Loucy (cell line): ENCODE measurements around the gene ALG8.

Experiments used
- H2AFZ ChIP-seq: fragments of 200-600 bp; sonication (generic); 2 replicates; pipeline ENCODE4 v1.6.0; 2016; ENCODE audit warnings: antibody characterized with exemption, mild to moderate bottlenecking, low read length, moderate library complexity
- H3F3A ChIP-seq: fragments of 200-600 bp; 2 replicates; pipeline ENCODE4 v1.6.0; 2016; ENCODE audit warnings: antibody characterized with exemption, low read depth, mild to moderate bottlenecking
- H3K27me3 ChIP-seq: fragments of 200-600 bp; sonication (generic); 2 replicates; pipeline ENCODE4 v1.6.1; 2014; ENCODE audit warnings: low read length, mild to moderate bottlenecking; ENCODE audit not compliant: insufficient read depth, poor library complexity, severe bottlenecking
- H3K36me3 ChIP-seq: fragments of 200-600 bp; sonication (generic); 2 replicates; pipeline ENCODE4 v1.6.1; 2016; ENCODE audit warnings: low read length; ENCODE audit not compliant: insufficient read depth
- H3K4me1 ChIP-seq: fragments of 200-600 bp; sonication (generic); 2 replicates; pipeline ENCODE4 v1.5.1; 2014; ENCODE audit warnings: low read length, mild to moderate bottlenecking; ENCODE audit not compliant: insufficient read depth, poor library complexity, severe bottlenecking
- H3K4me2 ChIP-seq: fragments of 200-600 bp; sonication (generic); 2 replicates; pipeline ENCODE4 v1.6.0; 2014; ENCODE audit warnings: antibody characterized with exemption, low read length, low read depth, mild to moderate bottlenecking; ENCODE audit not compliant: poor library complexity, severe bottlenecking
- H3K4me3 ChIP-seq: fragments of 200-600 bp; sonication (generic); 2 replicates; pipeline ENCODE4 v1.5.1; 2014; ENCODE audit warnings: low read length, mild to moderate bottlenecking, mixed read lengths; ENCODE audit not compliant: poor library complexity, severe bottlenecking
- H3K79me2 ChIP-seq: fragments of 200-600 bp; sonication (generic); 2 replicates; pipeline ENCODE4 v1.6.1; 2014; ENCODE audit warnings: low read length; ENCODE audit not compliant: insufficient read depth
- H3K9ac ChIP-seq: fragments of 200-600 bp; sonication (generic); 2 replicates; pipeline ENCODE4 v1.6.0; 2014; ENCODE audit warnings: mild to moderate bottlenecking, low read depth, low read length, moderate library complexity; ENCODE audit not compliant: poor library complexity, severe bottlenecking
- H3K9me2 ChIP-seq: fragments of 200-600 bp; sonication (generic); replicated peaks from 2 replicates; pipeline ENCODE4 v1.6.1; 2016; ENCODE audit warnings: low read depth, low read length, mixed read lengths
- H3K9me3 ChIP-seq: fragments of 200-600 bp; sonication (generic); 2 replicates; pipeline ENCODE4 v1.6.1; 2014; ENCODE audit warnings: mild to moderate bottlenecking, antibody characterized with exemption, low read length, low read depth; ENCODE audit not compliant: insufficient read depth
- H4K20me1 ChIP-seq: fragments of 200-600 bp; sonication (generic); 2 replicates; pipeline ENCODE4 v1.6.0; 2014; ENCODE audit warnings: antibody characterized with exemption, low read length, mild to moderate bottlenecking; ENCODE audit not compliant: insufficient read depth, poor library complexity, severe bottlenecking
- EZH2phosphoT487 ChIP-seq: fragments of 200-600 bp; IDR thresholded peaks from 2 replicates; pipeline ENCODE4 v1.6.1; 2018; ENCODE audit warnings: antibody characterized with exemption, mild to moderate bottlenecking, moderate library complexity, borderline replicate concordance
- TF ChIP-seq, protein P1 (sequence below): fragments of 200-600 bp; sonication (generic); conservative IDR thresholded peaks from 2 replicates; pipeline ENCODE4 v1.5.1; 2014; ENCODE audit warnings: mild to moderate bottlenecking, antibody characterized with exemption, low read length

ALG8 gene

DNA sequence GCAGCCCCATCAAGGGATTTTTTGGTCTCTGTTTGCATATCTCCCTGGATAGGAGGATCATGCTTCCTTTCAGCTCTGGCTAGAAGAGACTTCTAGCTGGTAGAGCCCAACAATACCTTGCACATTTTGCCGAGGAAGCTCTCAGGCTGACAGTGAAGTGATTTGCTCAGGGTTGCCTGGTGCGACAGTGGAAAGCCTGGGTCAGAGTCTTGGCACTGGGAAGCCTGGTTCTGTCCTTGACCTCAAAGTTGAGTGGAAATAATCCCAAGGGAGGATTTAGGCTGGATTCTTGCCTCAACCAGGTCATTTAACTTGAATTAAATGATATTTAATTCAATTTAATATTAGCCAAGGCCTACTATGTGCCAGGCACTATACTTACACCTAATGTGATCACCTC lies 24.4 kb upstream of the ALG8 start:
- no peak overlapping the region for H2AFZ ChIP-seq

DNA sequence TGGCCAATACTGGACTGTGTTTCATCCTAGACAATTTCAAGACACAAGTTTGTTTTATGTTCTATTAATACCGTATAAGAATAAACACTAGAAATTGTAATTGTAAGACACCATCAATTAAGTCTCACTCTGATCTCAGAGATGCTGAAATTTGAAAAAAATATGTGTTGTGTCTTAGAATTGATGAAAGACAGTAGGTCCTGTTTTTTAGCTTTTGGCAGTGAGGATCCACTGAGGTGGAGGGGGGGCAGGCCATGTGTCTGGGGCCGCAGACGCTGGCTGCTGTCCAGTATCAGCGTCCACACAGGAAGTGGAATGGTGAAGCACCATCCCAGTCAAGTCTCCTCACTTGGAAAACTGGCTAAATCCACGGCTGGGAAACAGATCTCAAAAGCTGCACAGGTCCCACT lies 22.5 kb upstream of the ALG8 start:
- Histone ChIP-seq H2AFZ (no peak overlapping the region), H3K79me2 (no peaks in the 10 kb centered on the region), H3K4me1 (no peaks in the 10 kb centered on the region), H4K20me1 (no peaks in the 10 kb centered on the region), H3F3A (no peaks in the 10 kb centered on the region), H3K27me3 (no peaks in the 10 kb centered on the region), H3K4me3 (no peak overlapping the region), H3K9me2 (no peaks in the 10 kb centered on the region), H3K9ac (no peak overlapping the region), H3K36me3 (no peaks in the 10 kb centered on the region), H3K9me3 (no peaks in the 10 kb centered on the region), H3K4me2 (no peak overlapping the region)
- TF ChIP-seq EZH2phosphoT487, result no peak

More for the DNA sequence above, 24.4 kb upstream of the ALG8 start:
- H3K4me2 ChIP-seq, result no peak overlapping the region
- H3K79me2 ChIP-seq, result no peaks in the 10 kb centered on the region
- H3K4me3 ChIP-seq, result no peak overlapping the region
- H3K27me3 ChIP-seq, result no peaks in the 10 kb centered on the region
- no peaks in the 10 kb centered on the region for H3F3A ChIP-seq
- H3K9me3 ChIP-seq, result no peaks in the 10 kb centered on the region
- H4K20me1 ChIP-seq, result no peaks in the 10 kb centered on the region
- TF ChIP-seq, protein P1, sequence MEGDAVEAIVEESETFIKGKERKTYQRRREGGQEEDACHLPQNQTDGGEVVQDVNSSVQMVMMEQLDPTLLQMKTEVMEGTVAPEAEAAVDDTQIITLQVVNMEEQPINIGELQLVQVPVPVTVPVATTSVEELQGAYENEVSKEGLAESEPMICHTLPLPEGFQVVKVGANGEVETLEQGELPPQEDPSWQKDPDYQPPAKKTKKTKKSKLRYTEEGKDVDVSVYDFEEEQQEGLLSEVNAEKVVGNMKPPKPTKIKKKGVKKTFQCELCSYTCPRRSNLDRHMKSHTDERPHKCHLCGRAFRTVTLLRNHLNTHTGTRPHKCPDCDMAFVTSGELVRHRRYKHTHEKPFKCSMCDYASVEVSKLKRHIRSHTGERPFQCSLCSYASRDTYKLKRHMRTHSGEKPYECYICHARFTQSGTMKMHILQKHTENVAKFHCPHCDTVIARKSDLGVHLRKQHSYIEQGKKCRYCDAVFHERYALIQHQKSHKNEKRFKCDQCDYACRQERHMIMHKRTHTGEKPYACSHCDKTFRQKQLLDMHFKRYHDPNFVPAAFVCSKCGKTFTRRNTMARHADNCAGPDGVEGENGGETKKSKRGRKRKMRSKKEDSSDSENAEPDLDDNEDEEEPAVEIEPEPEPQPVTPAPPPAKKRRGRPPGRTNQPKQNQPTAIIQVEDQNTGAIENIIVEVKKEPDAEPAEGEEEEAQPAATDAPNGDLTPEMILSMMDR, result no peak
- TF ChIP-seq EZH2phosphoT487, result no peak
- H3K4me1 ChIP-seq, result no peaks in the 10 kb centered on the region
- H3K9ac ChIP-seq, result no peak overlapping the region
- H3K9me2 ChIP-seq, result no peaks in the 10 kb centered on the region
- H3K36me3 ChIP-seq, result no peaks in the 10 kb centered on the region

DNA sequence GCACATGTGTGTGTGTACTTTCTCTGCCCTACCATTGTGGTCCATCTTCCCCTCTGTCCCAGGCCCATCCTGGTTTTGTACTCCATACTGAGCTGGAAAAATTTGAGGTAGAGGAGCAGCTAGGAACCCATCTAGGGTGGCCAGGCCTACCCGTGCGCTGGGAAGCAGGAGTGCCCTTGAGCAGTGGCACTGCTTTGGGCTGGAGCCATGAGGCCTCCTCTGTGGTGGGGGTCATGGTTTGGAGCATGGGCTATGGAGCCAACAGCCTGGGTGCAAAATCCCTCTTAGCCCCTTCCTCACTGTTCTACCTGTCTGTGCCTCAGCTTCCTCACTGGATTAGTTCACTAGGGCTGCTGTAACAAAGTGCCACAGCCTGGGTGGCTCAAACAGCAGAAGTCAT lies 21.9 kb upstream of the ALG8 start:
- no peaks in the 10 kb centered on the region for H3K36me3 ChIP-seq
- TF ChIP-seq, protein P1, result no peak
- TF ChIP-seq EZH2phosphoT487, result no peak
- H3K9ac ChIP-seq, result no peak overlapping the region
- H3F3A ChIP-seq, result no peaks in the 10 kb centered on the region
- H2AFZ ChIP-seq, result no peak overlapping the region
- no peaks in the 10 kb centered on the region for H3K27me3 ChIP-seq
- H3K9me2 ChIP-seq, result no peaks in the 10 kb centered on the region
- no peaks in the 10 kb centered on the region for H4K20me1 ChIP-seq
- H3K4me2 ChIP-seq, result no peak overlapping the region
- H3K9me3 ChIP-seq, result no peaks in the 10 kb centered on the region
- no peaks in the 10 kb centered on the region for H3K79me2 ChIP-seq
- no peaks in the 10 kb centered on the region for H3K4me1 ChIP-seq
- no peak overlapping the region for H3K4me3 ChIP-seq

DNA sequence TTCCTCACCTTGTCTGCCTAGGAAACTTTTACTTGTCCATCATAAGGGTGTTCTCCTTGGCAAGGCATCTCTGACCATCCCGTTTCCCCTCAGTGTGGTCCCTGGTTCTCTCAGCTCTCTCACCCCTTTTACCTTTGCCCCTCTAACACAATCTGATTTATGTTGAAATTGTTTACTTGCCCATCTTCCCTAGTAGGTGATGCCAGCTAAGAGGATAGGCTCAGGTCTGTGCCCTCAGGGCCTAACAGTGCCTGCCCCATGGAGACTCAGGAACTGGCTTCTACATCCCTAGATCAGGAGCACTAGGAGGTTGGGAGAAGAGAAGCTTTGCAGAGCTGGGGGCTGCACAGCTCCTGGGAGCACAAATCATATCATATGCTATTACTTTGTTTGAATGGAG lies 21.1 kb upstream of the ALG8 start:
- Histone ChIP-seq H3K9ac (no peak overlapping the region), H3K9me2 (no peaks in the 10 kb centered on the region), H3K4me3 (no peak overlapping the region), H3K4me1 (no peaks in the 10 kb centered on the region), H3K4me2 (no peak overlapping the region), H3F3A (no peaks in the 10 kb centered on the region), H3K27me3 (no peaks in the 10 kb centered on the region), H3K36me3 (no peaks in the 10 kb centered on the region), H2AFZ (no peak overlapping the region), H3K79me2 (no peaks in the 10 kb centered on the region), H4K20me1 (no peaks in the 10 kb centered on the region), H3K9me3 (no peaks in the 10 kb centered on the region)
- TF ChIP-seq EZH2phosphoT487, result no peak
- TF ChIP-seq, protein P1, result no peak
